ENCODE data around the gene GPR155.

- TF ChIP-seq GATA2 (IDR thresholded peaks at IDR 0.05; ENCODE audit: low read depth, low read length), result no peak
- TF ChIP-seq GATA3 (IDR thresholded peaks at IDR 0.05; ENCODE audit: low read depth, low read length), result no peak
These were observed 50.5 kb downstream of the GPR155 start for GRCh38 chr2:174436351-174436750.
